Urothelium cell line (cell line): ENCODE results near the gene TUNAR.

Source experiments
- DNase-seq: peaks from one replicate; pipeline ENCODE4 v3.0.0; 2011; ENCODE audit warnings: low spot score, mixed read lengths
- FAIRE-seq: peaks from 2 replicates; lab custom pipeline; 2011; peaks lifted over from hg19 to GRCh38; lab: Jason Lieb, UNC

Gene TUNAR

DNA sequence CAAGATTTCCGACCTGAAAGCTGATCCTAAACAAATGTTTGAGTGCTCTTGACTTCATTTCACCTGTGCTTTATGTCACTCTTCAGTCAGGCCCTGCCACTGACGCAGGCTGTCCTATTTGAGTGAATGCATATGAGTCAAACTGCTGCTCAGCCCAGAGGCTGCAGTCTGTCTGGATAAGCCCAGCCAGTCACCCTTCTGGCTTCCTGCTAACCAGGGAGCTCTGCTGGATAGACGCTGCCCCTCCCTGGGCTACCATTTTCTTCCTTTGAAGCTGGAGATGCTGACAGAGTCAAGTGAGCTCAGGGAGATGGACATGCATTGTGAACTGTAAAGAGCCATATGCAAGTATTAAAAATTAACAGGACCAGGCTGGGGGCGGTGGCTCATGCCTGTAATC lies 5.1 kb upstream of the TUNAR start:
- no peak for FAIRE-seq
- DNase-seq = no peak

DNA sequence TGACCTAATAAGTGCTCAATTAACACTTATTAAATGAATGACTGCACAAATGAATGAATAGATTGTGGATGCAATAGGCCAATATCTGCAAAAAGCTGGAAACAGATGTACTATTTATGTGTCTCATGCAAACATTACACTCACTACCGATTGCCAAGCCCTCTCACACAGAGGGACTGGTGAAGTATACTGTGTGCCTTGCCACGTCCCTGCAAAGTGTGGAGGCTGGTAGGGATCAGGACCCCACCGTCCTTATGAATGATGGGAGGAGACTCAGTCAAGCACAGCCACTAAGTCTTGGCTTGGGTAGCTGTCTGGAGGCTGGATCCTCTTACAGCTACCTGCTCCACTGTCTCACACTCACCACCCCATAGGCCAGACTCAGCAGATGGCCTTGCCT lies 3.9 kb upstream of the TUNAR start:
- no peak for FAIRE-seq

DNA sequence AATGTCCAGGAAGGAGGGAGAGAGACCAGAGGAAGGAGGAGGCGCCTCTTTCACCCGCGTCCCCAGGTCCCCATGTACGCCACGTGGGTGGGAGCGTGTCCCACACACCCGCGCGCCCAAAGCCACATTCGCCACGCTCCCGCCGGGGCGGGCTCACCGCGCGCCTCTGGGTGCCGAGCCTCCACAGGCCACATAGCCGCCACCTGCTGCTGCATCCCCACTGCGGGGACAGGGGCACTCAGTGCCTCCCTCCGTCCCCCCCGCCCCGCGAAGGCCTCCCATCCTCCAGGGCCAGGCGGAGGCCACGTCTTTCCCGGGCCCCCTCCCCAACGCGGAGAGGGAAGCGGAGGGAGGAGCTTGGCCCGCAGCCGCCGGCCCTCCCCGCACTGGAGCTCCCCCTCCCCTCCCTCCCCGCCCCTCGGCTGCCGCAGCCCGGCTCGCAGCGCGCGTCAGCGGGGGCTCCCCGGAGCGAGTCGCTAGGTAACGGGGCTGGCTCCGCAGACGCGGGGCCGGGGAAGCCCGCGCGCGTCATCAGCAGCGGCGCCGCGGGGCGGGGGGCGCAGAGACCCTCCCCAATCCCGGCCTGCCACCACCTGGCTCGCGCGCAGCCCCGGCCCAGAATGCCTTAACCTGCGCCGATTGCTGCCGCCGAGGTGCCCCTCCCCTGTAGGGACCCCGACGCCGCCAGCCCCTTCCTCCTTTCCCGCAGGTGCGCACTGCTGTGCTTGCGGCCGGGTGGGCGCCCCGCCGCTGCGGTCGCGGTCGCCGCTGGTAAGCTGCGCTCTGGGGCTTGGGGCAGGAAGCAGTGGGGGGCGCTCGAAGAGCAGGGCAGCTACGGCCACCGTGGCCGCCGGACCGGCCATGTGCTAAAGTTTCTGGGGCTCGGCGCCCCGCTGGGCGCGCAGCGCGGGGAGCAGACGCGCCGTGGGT lies 536 bp upstream of the TUNAR start:
- no peak for DNase-seq
- FAIRE-seq = no peak

More for the DNA sequence above, 3.9 kb upstream of the TUNAR start:
- DNase-seq = no peak

DNA sequence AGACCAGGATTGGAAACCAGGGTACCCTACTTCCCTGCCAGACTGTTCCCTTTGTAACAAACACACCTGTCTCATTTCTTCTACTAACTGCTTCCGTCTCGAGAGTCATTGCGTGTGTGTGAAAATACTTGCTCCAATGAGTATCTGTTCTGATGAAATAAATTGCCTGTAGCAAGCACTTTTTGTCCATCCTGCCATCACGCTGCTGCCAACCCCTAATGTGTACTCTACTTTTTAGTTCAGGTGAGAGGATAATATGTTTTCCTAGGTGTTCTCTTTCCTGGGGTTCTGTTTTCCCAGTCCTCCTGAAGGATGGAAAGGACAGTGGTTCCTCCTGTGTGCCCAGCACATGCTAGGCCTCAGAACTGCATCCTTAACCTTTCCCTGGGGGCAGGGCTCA lies 1.0 kb downstream of the TUNAR start:
- FAIRE-seq = no peak
- DNase-seq = no peak

DNA sequence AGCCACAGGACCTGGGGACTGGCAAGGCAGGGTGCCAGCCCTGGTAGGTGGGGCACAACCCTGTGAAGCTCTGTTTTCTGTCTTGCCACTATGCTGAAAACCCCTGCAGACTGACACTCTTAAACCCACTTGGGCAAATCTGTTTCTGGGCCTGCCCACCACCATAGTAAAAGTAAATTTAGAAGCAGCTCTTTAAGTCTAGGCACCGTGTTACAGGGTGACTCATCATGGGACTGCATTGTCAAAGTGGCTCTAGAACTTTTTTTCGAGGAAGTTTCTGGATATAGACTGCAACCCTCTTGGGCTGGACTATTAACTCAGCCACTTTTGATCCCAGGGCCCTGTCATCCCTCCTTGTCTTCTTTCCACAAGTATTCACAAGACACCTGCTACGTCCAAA lies 7.7 kb downstream of the TUNAR start:
- no peak for DNase-seq
- FAIRE-seq = no peak

DNA sequence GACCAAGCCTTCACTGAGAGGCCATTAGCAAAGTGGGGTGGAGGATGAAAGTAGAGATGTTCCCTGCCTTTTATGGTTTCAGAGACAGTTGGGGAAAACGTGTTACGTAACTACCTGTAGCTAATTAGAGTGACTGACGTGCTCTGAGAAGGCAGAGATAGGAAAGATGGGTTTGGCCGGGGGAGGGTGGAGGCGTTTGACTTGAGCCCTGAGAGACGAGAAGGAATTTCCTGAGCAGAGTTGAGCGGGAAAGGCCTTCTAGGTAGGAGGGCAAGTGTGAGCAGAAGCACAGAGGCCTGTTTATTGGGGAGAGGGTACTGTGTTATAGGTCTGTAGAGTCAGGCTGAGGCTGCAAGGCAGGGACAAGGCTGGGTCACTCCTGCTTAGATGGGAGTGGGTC lies 8.6 kb downstream of the TUNAR start:
- FAIRE-seq (no peak), DNase-seq (no peak)

DNA sequence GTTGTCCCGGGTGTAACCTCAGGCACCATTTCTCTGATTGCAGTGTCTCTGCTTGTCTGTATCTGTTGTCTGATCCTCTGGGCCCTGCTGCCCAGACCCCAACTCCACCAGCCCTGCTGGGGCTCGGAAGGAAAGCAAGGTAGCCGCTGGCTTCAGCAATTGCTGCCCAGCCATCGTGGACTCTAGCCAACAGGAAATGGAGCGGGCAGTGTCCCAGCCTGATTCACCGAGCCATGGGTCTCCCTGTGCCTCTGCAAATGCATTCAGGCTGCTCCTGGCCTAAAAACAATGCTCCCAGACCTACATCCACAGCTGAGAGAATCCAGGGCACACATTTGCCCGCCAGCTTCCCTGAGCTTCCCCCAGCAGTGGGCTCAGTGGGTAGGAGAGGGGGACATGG lies 9.2 kb downstream of the TUNAR start:
- FAIRE-seq = no peak

DNA sequence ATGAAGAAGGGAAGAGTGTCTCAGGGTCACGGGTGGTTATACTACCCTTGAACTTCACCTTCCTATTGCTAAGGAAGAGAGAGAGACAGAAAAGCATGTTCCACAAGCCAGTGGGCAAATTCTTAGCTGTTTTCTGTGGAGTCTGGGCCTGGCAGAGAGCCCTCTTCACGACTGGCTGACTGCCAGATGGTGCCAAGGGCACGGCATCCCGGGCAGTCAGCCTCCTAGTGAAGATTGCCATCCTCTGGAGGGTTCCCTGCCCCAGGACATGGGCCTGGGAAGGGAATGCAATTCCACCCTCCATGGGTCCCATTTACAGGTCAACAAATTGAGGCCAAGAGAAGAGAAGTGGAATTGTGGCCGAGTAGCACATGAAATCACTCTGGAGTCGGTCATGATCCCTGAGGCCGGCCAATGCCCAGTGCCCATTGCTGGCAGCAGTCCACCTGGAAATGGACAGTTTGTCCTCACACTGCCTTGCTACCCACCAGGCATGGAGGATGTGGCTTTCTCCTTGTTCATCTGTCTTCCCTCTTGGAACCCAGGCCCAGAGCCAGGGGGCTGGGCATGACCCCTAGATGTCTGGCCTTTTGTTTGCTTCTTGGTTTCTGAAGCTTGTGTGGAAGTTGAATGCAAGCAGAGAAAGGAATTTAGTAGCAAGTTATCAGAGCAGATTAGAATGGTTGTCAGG lies 9.9 kb downstream of the TUNAR start:
- FAIRE-seq (no peak), DNase-seq (no peak)

More for the DNA sequence above, 9.2 kb downstream of the TUNAR start:
- no peak for DNase-seq

DNA sequence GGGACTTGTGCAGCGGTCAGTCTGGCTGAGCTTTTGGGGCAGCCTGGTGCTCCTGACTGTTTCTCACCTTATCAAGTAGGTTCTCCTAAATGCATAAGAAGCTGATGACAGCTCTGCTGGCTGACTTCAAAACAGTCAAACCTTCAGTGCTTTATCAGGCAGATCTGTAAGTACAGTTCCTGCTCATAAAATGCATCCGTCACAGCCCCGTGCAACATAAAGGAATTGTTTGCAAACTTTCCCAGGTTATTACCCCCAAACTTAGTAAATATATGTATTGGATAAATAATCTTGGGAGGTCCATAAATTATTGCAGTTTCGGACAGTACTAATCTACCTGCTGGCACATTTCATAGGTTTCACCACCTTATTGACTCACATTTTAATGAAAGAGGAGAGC lies 10.7 kb downstream of the TUNAR start:
- DNase-seq = no peak
- FAIRE-seq = no peak

DNA sequence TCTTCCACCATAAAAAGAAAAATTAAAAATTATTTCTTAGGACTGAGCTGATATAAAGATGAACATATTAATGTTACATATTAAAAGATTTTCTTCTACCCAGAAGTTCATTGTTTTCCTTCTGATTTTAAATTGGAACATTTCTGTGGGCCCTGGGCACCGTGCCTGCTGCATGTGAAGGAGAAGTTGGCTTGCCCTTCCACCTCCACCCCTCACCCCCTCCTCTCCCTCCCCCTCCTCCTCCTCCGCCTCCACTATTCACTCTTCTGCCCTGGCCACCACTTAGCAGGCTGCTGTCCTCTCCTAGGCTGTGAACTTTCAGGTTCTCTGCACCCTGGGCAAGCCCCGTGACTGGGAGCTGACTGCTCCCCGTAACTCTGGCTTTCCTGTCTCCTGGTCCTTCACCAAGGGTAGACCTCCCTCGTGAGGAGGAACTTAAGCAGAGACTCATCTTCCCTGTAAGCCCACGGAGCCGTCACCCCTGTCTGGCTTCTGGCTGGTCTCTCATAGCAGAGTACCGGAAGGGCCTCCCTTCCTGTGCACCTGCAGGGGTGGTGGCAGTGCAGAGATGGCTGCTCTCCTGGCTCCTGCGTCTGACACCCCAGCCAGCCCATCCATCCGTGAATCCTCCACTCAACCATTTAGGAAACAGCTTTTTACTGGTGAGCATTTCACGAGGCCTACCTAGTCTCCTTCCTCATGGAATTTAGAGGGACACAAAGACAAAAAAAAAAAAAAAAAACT lies 12.8 kb downstream of the TUNAR start:
- DNase-seq = no peak

DNA sequence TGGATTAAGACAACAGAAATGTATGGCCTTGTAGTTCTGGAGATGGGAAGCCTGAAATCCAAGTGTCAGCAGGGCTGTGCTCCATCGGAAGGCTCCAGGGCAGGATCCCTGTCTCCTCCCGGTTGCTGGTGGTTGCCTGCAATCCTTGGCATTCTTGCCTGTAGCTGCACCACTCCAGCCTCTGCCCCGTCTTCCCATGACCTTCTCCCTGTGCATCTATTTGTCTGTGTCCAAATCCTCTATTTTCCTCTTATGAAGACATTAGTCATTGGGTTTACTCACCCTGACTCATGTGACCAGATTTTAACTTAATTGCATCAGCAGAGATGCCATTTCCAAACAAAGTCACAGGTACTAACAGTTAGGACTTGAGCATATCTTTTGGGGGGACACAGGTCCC lies 15.1 kb downstream of the TUNAR start:
- no peak for FAIRE-seq
- no peak for DNase-seq

More for the DNA sequence above, 12.8 kb downstream of the TUNAR start:
- FAIRE-seq = no peak

DNA sequence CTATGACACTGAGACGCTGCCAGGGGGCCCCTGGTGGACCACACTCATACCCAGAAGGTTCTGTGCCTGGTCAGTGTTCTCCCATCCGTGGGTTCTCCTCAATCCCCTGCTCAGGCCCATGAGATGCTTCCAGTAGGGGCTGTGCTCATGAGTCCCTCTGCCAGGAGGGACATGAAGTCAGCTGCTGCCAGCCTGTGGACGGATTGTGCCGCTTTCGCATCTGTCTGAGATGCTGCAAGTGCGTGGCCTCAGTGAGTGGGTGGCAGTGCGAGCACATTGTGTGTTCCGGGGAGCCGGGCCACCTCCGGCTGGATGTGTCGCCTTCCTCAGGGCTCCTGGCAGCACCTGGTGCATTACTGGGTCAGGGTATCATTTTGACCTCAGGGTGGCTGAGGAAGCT lies 15.5 kb downstream of the TUNAR start:
- no peak for FAIRE-seq

DNA sequence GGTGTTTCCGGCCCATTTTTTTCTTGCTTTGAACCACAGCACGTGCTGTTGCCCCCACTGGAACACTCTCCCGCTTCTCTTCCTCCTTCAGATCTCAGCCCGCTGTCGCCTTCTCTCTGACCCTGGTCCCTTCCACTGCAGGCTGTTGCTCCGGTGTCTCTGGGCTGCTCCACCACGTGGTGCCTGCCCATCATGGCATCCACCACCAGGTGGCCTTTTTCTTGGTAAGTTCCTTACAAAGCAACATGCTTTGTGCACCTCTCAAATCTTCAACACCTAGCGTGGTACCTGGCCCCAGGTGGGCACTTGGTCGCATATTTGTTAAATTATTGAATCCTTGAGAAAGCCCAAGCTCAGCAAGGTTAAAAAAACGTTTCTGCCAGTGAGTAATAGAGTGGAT lies 19.1 kb downstream of the TUNAR start:
- FAIRE-seq (no peak), DNase-seq (no peak)

More for the DNA sequence above, 15.5 kb downstream of the TUNAR start:
- DNase-seq = no peak

DNA sequence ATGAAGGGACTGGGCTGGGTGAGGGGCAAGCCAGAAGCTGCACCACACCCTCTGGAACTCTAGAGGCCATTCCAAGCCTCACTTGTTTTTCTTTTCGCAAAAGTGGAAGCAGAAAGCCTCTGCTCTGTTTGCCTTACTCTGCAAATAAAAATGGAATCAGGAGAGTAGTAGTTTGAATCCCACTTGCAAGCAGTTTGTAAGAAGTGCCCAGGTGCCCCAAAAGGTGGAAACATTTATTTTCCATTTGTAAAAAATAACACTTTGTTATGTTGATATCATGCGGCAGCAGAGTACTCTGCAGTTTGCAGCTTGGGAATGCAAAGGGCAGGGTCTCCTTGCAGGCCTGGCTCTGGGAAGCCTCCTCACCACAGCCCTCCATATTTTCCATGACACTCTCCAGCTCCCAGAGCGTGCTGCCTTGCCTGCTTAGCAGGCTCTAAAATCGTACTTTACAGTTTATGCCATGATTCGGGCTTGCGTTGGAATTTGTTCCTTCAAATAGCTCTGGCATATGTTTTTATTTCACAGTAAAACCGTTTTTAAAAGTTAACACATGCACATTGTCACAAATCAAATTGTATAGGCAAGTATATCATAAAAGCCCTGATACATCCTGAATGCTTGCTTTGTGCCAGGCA lies 20.0 kb downstream of the TUNAR start:
- FAIRE-seq (no peak), DNase-seq (no peak)

DNA sequence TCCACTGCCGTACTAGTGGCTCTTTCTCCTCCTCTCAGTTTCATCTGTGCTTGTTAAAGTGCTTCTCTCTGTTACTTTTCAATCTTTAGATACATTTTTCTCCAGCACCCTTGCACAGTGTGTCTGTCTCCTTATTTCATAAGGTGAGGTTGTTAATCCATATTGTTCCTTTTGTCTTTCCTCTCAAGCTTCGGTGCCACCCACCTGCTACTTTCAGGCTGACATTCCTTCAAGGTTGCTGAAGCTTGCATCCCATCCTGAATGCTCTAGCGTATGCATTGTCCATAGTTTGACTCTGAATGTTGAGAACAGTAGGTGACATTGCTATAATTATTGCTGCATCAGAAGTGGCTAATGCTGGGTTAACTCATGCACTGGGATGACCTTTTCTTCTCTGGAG lies 20.6 kb downstream of the TUNAR start:
- DNase-seq = no peak
- FAIRE-seq = no peak

DNA sequence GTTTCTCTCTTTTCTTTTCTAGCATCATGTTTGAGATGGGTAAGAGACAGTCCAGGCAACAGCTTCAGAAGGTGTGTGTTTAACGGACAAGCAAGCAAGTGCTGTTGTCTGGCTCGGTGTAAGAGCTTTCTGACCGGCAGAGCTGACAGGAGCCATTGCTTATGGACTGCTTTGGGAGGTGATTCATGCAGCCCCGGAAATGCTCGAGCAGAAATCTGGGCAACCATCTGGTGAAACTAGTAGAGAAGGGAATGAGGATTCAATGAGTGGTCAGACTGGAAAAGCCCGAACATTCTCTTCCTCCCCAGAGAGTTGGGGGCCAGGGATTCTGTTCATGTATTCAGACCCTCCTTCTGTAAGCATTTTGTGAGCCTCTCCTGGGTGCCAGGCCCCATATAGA lies 24.4 kb downstream of the TUNAR start:
- DNase-seq = no peak
- no peak for FAIRE-seq

DNA sequence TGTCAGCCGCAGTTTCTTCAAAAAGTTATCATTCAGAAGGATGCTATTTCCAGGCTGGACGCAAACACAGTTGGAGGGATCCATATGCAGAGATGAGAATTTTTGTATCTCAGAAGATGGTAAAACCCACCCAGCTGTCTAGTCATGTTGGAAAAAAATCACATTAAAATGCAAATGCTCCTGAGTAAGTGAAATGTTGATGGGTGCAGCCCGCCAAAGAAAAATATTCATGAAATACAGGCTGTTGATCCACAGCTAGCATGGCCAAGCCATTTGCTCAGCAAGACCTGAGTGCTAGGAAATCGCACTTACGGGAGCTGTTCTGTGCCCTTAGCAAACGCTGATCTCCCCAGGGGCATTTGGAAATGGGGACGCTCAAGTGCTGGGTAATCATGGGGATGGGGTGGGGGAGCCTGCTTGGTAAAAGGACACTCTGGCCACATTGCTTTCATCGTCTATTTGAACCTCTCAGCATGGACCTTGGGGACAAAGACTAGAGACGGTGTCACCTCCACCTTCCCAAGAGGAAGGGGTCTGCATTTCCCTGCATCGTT lies 25.7 kb downstream of the TUNAR start:
- FAIRE-seq (no peak), DNase-seq (no peak)

DNA sequence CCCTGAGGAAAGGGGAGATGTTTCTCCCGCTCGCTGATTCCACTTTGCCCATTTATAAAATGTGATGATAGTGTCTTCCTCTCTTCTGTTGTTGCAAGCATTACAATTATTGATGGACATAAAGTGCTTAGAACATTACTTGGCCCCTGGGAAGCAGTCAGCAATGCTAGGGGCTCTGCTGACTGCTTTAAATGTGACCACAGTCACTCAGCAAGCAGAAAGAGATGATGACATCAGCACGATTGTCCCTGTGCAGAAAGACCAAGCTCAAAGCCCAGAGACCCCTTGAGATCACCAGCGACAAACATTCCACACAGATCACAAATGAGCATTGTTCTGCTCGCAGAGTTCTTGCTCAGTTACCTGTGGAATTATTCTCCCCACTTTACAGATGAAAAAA lies 26.5 kb downstream of the TUNAR start:
- FAIRE-seq (no peak), DNase-seq (no peak)

DNA sequence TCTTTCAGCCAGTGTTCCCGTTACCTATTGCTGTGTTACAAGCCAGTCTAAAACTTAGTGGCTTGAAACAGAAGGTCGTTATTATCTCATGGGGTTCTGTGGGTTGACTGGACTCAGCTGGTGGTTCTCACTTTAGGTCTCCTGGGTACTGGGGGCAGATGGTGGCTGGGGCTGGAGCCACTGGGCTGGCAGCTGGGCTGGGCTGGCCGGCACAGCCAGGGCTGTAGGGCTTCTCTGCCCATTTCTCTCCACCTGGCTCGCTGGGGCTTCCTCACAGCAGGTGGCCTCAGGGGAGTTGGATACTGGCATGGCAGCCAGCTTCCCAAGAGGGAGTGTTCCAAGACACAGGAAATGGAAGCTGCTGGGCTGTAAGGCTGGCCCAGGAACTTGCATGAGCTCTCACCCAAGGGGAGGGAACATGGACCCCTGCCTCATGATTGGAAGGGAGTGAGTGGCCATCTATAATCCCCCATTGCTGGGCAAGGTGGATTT lies 27.0 kb downstream of the TUNAR start:
- DNase-seq = no peak
- FAIRE-seq = no peak

DNA sequence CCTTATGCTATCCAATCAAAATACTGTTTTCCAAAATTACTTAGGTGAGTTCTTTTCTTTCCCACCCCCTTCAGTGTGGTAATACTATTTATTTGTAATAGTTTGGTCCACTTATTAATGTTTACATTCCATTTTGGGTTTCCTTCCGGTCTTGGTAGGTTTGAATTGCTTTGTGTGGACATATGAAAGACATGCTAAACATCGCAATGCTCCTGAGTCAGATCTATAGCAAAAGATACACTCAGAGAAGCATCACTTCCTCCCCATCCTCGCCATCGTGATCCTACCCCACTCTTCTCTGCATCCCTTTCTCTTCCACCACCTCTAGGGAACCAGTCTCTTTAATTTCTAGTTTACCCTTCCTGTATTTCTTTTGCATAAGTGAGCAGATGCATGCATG lies 30.0 kb downstream of the TUNAR start:
- FAIRE-seq = no peak
- no peak for DNase-seq

DNA sequence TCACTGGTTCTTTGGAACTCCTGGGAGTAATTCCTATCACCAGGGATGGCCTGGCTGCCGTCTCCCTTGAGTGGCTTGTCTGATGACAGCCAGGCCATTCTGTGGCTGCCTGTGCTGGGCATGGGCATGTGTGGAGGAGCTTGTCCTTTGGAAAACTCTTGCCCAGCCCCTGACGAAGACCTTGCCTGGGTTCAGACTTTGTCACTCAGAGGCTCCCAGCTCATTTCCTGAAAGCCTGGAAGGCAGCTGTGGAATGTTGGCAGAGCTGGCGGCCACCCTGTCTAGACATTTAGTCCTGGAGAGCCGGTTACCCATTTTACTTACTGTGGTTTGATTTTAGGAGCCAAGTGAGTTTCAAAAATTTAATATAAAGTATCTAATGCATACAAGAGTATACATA lies 34.0 kb downstream of the TUNAR start:
- FAIRE-seq (no peak), DNase-seq (no peak)
